ENCODE results near the gene HADH. TPM values are rescaled to one million over a fixed set of nuclear protein-coding genes. Genes with fewer than 3 reads are reported as not detected.
"Not testable (repeated sequence)": the region's sequence is repeated elsewhere in the genome, so short reads cannot be mapped to it uniquely, and the experiment has no call there.

HADH gene
- total RNA-seq, 2 donors from 2014 or later = 32.5 to 53.0 TPM

DNA sequence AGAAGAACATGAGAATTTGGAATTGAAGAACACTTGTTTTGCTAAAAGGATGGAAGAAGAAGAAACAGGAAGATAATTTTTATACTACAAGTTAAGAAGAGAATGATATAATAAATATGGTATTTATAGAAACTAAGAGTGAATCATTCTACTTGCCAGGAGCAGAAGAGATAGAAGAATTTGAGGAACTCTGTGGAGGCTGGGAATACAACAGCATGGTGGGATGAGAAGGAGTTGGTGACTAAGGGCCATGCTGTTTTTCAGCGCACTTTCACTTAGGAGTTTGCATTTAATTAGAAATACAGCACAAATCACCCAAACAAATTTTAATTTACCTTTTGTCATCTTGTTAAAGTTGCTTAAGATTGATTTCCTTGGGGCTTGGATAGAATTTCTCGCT, 20.5 kb downstream of the HADH start:
- H3K27me3 Mint-ChIP-seq (ENCODE audit: insufficient read depth) = no peaks in the 10 kb centered on the region
- Histone ChIP-seq H3K27me3 (ENCODE audit: control insufficient read depth, insufficient read depth, low read length, poor library complexity, severe bottlenecking) (no peaks in the 10 kb centered on the region), H3K9ac (ENCODE audit: extremely low read depth, low read length, poor library complexity, severe bottlenecking) (no peak overlapping the region), H3K36me3 (ENCODE audit: control insufficient read depth, insufficient read depth, low read length) (peaks cover 37% of the 10 kb centered on the region), H3K27ac (ENCODE audit: low read depth, low read length) (no peak overlapping the region), H3K4me3 (ENCODE audit: low read length) (no peak overlapping the region), H3K9me3 (ENCODE audit: control insufficient read depth, low read length) (peaks cover 9% of the 10 kb centered on the region), H3K4me1 (ENCODE audit: control insufficient read depth, insufficient read depth, low read length) (no peaks in the 10 kb centered on the region)
- TF ChIP-seq, protein P1, sequence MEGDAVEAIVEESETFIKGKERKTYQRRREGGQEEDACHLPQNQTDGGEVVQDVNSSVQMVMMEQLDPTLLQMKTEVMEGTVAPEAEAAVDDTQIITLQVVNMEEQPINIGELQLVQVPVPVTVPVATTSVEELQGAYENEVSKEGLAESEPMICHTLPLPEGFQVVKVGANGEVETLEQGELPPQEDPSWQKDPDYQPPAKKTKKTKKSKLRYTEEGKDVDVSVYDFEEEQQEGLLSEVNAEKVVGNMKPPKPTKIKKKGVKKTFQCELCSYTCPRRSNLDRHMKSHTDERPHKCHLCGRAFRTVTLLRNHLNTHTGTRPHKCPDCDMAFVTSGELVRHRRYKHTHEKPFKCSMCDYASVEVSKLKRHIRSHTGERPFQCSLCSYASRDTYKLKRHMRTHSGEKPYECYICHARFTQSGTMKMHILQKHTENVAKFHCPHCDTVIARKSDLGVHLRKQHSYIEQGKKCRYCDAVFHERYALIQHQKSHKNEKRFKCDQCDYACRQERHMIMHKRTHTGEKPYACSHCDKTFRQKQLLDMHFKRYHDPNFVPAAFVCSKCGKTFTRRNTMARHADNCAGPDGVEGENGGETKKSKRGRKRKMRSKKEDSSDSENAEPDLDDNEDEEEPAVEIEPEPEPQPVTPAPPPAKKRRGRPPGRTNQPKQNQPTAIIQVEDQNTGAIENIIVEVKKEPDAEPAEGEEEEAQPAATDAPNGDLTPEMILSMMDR (conservative IDR thresholded peaks at IDR 0.05) = no peak
- no peaks in the 10 kb centered on the region for H3K9me3 Mint-ChIP-seq
- WGBS, 2 experiments (ENCODE audit: insufficient coverage in 1 of 2, insufficient read length in 1 of 2) = 92 to 100% methylated on average over 1 to 2 of the region's 2 CpGs
- no peak overlapping the region for H3K27ac Mint-ChIP-seq
- H3K4me3 Mint-ChIP-seq = no peak overlapping the region
- DNase-seq = no peak
- no peaks in the 10 kb centered on the region for H3K4me1 Mint-ChIP-seq
- peaks cover 55% of the 10 kb centered on the region for H3K36me3 Mint-ChIP-seq (ENCODE audit: low read depth)

- H3K4me3 Mint-ChIP-seq; H3K27me3 Mint-ChIP-seq (ENCODE audit: insufficient read depth): not testable (repeated sequence)
Observed at GRCh38 chr4:108012382-108012781, 22.7 kb downstream of the HADH start.

DNA sequence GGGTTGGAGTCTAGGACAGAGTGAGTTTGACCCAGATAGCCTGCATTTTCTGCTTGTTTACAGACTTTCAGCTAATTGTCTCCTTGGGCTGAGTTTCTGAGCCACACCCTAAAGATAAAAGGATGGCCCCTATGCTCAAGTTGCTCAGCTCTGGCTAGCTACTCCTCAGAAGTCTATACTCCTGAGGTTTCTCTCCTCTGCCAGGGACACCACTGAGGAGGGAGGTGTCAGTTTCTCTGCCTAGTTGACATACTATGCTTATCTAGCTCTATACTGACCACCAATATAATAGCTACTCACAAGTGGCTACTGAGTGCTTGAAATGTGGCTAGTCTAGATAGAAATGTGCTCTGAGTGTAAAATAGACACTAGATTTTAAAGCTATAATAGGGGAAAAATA, 23.6 kb downstream of the HADH start:
- Histone ChIP-seq H3K9me3 (ENCODE audit: control insufficient read depth, low read length) (peaks cover 9% of the 10 kb centered on the region), H3K27ac (ENCODE audit: low read depth, low read length) (no peak overlapping the region), H3K4me3 (ENCODE audit: low read length) (no peak overlapping the region), H3K9ac (ENCODE audit: extremely low read depth, low read length, poor library complexity, severe bottlenecking) (no peak overlapping the region), H3K36me3 (ENCODE audit: control insufficient read depth, insufficient read depth, low read length) (peaks cover 42% of the 10 kb centered on the region), H3K4me1 (ENCODE audit: control insufficient read depth, insufficient read depth, low read length) (no peaks in the 10 kb centered on the region), H3K27me3 (ENCODE audit: control insufficient read depth, insufficient read depth, low read length, poor library complexity, severe bottlenecking) (no peaks in the 10 kb centered on the region)
- H3K9me3 Mint-ChIP-seq = no peaks in the 10 kb centered on the region
- no peaks in the 10 kb centered on the region for H3K27me3 Mint-ChIP-seq (ENCODE audit: insufficient read depth)
- no peak overlapping the region for H3K27ac Mint-ChIP-seq
- H3K36me3 Mint-ChIP-seq (ENCODE audit: low read depth) = peaks cover 58% of the 10 kb centered on the region
- no peak overlapping the region for H3K4me3 Mint-ChIP-seq
- TF ChIP-seq, protein P1 (conservative IDR thresholded peaks at IDR 0.05) = no peak
- no peak for DNase-seq
- H3K4me1 Mint-ChIP-seq = peaks cover under 1% of the 10 kb centered on the region

More at GRCh38 chr4:108012382-108012781, 22.7 kb downstream of the HADH start:
- not testable (repeated sequence) for H3K9me3 Mint-ChIP-seq; DNase-seq; H3K27ac ChIP-seq (ENCODE audit: low read depth, low read length); H3K9ac ChIP-seq (ENCODE audit: extremely low read depth, low read length, poor library complexity, severe bottlenecking); H3K4me3 ChIP-seq (ENCODE audit: low read length); H3K9me3 ChIP-seq (ENCODE audit: control insufficient read depth, low read length); H3K27me3 ChIP-seq (ENCODE audit: control insufficient read depth, insufficient read depth, low read length, poor library complexity, severe bottlenecking); H3K27ac Mint-ChIP-seq; H3K4me1 Mint-ChIP-seq; H3K4me1 ChIP-seq (ENCODE audit: control insufficient read depth, insufficient read depth, low read length)
- peaks cover 42% of the 10 kb centered on the region for H3K36me3 ChIP-seq (ENCODE audit: control insufficient read depth, insufficient read depth, low read length)
- peaks cover 58% of the 10 kb centered on the region for H3K36me3 Mint-ChIP-seq (ENCODE audit: low read depth)
- 96 to 100% methylated on average over 5 of the region's 5 CpGs for WGBS, 2 experiments (ENCODE audit: insufficient coverage in 1 of 2, insufficient read length in 1 of 2)

GRCh38 chr4:108013955-108014354, 24.3 kb downstream of the HADH start:
- no peaks in the 10 kb centered on the region for H3K27me3 Mint-ChIP-seq (ENCODE audit: insufficient read depth)

More at GRCh38 chr4:108013955-108014354, 24.3 kb downstream of the HADH start:
- Histone ChIP-seq H3K27me3 (ENCODE audit: control insufficient read depth, insufficient read depth, low read length, poor library complexity, severe bottlenecking) (no peaks in the 10 kb centered on the region), H3K4me3 (ENCODE audit: low read length) (no peak overlapping the region), H3K9me3 (ENCODE audit: control insufficient read depth, low read length) (peaks cover 9% of the 10 kb centered on the region), H3K36me3 (ENCODE audit: control insufficient read depth, insufficient read depth, low read length) (peaks cover 42% of the 10 kb centered on the region), H3K4me1 (ENCODE audit: control insufficient read depth, insufficient read depth, low read length) (no peaks in the 10 kb centered on the region), H3K27ac (ENCODE audit: low read depth, low read length) (no peak overlapping the region), H3K9ac (ENCODE audit: extremely low read depth, low read length, poor library complexity, severe bottlenecking) (no peak overlapping the region)
- TF ChIP-seq, protein P1 (conservative IDR thresholded peaks at IDR 0.05) = no peak
- Mint-ChIP-seq H3K4me1 (peaks cover 4% of the 10 kb centered on the region), H3K9me3 (no peaks in the 10 kb centered on the region), H3K4me3 (no peak overlapping the region), H3K27ac (no peak overlapping the region), H3K36me3 (ENCODE audit: low read depth) (peaks cover 58% of the 10 kb centered on the region)
- WGBS, 2 experiments (ENCODE audit: insufficient coverage in 1 of 2, insufficient read length in 1 of 2) = 93 to 94% methylated on average over 2 to 5 of the region's 5 CpGs
- no peak for DNase-seq
